CD8-positive, alpha-beta memory T cell (primary cell): ENCODE results near the gene SLF2. TPM values are rescaled to one million over a fixed set of nuclear protein-coding genes. Genes with fewer than 3 reads are reported as not detected.
"Not testable (repeated sequence)": the region's sequence is repeated elsewhere in the genome, so short reads cannot be mapped to it uniquely, and the experiment has no call there.

ENCODE experiments used
- CTCF ChIA-PET: fragments of 350-600 bp; sonication (Branson Sonifier 250); formaldehyde crosslinking; loops from one replicate; lab custom pipeline; 2021; ENCODE audit warnings: antibody characterized with exemption; lab: Charles Lee
- POLR2A ChIA-PET: fragments of 350-600 bp; sonication (Branson Sonifier 250); formaldehyde crosslinking; loops from one replicate; lab custom pipeline; 2021; ENCODE audit warnings: antibody characterized with exemption; lab: Charles Lee
- DNase-seq, 5 donors: peaks; one replicate each; pipeline versions ENCODE4 v3.0.0 to v3.0.0-alpha.2; 2020 to 2022; ENCODE audit warnings: mixed read lengths in 1 of 5
- H3K27ac ChIP-seq: one replicate; pipeline ENCODE4 v1.7.0; 2013; ENCODE audit warnings: low read depth, mild to moderate bottlenecking, low read length, moderate library complexity
- H3K27me3 ChIP-seq: 2 replicates; pipeline ENCODE4 v1.7.0; 2013; ENCODE audit warnings: low read length, mild to moderate bottlenecking; ENCODE audit not compliant: insufficient read depth, poor library complexity, severe bottlenecking
- H3K36me3 ChIP-seq: 2 replicates; pipeline ENCODE4 v1.7.0; 2013; ENCODE audit warnings: mild to moderate bottlenecking, low read length, moderate library complexity; ENCODE audit not compliant: insufficient read depth
- H3K4me1 ChIP-seq: 2 replicates; pipeline ENCODE4 v1.7.0; 2013; ENCODE audit warnings: mild to moderate bottlenecking, low read length, moderate library complexity; ENCODE audit not compliant: insufficient read depth
- H3K4me3 ChIP-seq: 2 replicates; pipeline ENCODE4 v1.7.0; 2013; ENCODE audit warnings: mild to moderate bottlenecking, low read length
- H3K9me3 ChIP-seq: 2 replicates; pipeline ENCODE4 v1.7.0; 2013; ENCODE audit warnings: mild to moderate bottlenecking, low read length
- H3K27ac Mint-ChIP-seq, 8 donors: one replicate each; pipeline ENCODE4 v1.8.0; 2020 to 2021; ENCODE audit warnings: mixed read lengths in 8 of 8, mild to moderate bottlenecking in 6 of 8, inconsistent platforms in 3 of 8, moderate library complexity in 3 of 8
- H3K27me3 Mint-ChIP-seq, 2 donors: one replicate each; pipeline ENCODE4 v1.8.0; 2020 to 2021; ENCODE audit warnings: mixed read lengths in 2 of 2, mild to moderate bottlenecking in 1 of 2, moderate library complexity in 1 of 2
- H3K36me3 Mint-ChIP-seq, 3 donors: one replicate each; pipeline ENCODE4 v1.8.0; 2020 to 2021; ENCODE audit warnings: mixed read lengths in 3 of 3, inconsistent platforms in 1 of 3, mild to moderate bottlenecking in 1 of 3
- H3K4me1 Mint-ChIP-seq, 3 donors: one replicate each; pipeline ENCODE4 v1.8.0; 2020 to 2021; ENCODE audit warnings: mixed read lengths in 3 of 3, inconsistent platforms in 1 of 3, mild to moderate bottlenecking in 1 of 3
- H3K4me3 Mint-ChIP-seq, 7 donors: one replicate each; pipeline ENCODE4 v1.8.0; 2020 to 2021; ENCODE audit warnings: mixed read lengths in 7 of 7, mild to moderate bottlenecking in 6 of 7, moderate library complexity in 4 of 7, inconsistent platforms in 2 of 7
- H3K9me3 Mint-ChIP-seq, 5 donors: one replicate each; pipeline ENCODE4 v1.8.0; 2020 to 2022; ENCODE audit warnings: mixed read lengths in 5 of 5, mild to moderate bottlenecking in 3 of 5, moderate library complexity in 2 of 5, inconsistent platforms in 1 of 5
- polyA plus RNA-seq: library from polyadenylated mRNA; unstranded; fragments of 300-500 nt; fragmentation: Illumina TruSeq; gene quantifications from one replicate; pipeline ENCODE4 v1.2.3, GENCODE V29; 2021
- total RNA-seq, 2 experiments: library from RNA; stranded (reverse); gene quantifications; one replicate each; pipeline ENCODE4 v1.2.3, GENCODE V29; 2021

The SLF2 gene
- total and polyA plus RNA-seq, 3 experiments from 2014 or later = 13.9 to 36.1 (median 35.4) TPM

- POLR2A ChIA-PET = no interaction called here
- Mint-ChIP-seq H3K4me1 (no peaks in the 10 kb centered on the region), H3K27me3 (peaks cover 8% of the 10 kb centered on the region in 2 donors), H3K4me3 (no peak overlapping the region), H3K27ac (peak overlapping the region in 1 of 8 donors; percentile 74), H3K9me3 (no peaks in the 10 kb centered on the region), H3K36me3 (no peaks in the 10 kb centered on the region)
- Histone ChIP-seq H3K27me3 (no peaks in the 10 kb centered on the region), H3K27ac (no peak overlapping the region), H3K9me3 (no peaks in the 10 kb centered on the region), H3K4me1 (no peaks in the 10 kb centered on the region), H3K36me3 (no peaks in the 10 kb centered on the region), H3K4me3 (no peak overlapping the region)
- DNase-seq = no peak
- CTCF ChIA-PET = no interaction called here
These were observed 30.0 kb upstream of the SLF2 start for GRCh38 chr10:100882671-100883311.

GRCh38 chr10:100883312-100883821, 29.4 kb upstream of the SLF2 start:
- Mint-ChIP-seq H3K4me3 (no peak overlapping the region), H3K27me3 (peaks cover 3% of the 10 kb centered on the region in 2 donors), H3K27ac (no peak overlapping the region), H3K4me1 (no peaks in the 10 kb centered on the region), H3K36me3 (no peaks in the 10 kb centered on the region), H3K9me3 (no peaks in the 10 kb centered on the region)
- no peaks in the 10 kb centered on the region for H3K4me1 ChIP-seq
- no peak overlapping the region for H3K27ac ChIP-seq
- H3K27me3 ChIP-seq = no peaks in the 10 kb centered on the region
- H3K4me3 ChIP-seq = no peak overlapping the region
- no peaks in the 10 kb centered on the region for H3K9me3 ChIP-seq
- POLR2A ChIA-PET = no interaction called here
- DNase-seq = no peak
- CTCF ChIA-PET = no interaction called here
- no peaks in the 10 kb centered on the region for H3K36me3 ChIP-seq

- POLR2A ChIA-PET, H3K4me1 ChIP-seq, H3K9me3 Mint-ChIP-seq, DNase-seq, H3K27me3 ChIP-seq, H3K4me1 Mint-ChIP-seq, H3K36me3 Mint-ChIP-seq, H3K4me3 ChIP-seq, H3K27ac ChIP-seq, H3K36me3 ChIP-seq, CTCF ChIA-PET, H3K4me3 Mint-ChIP-seq, H3K9me3 ChIP-seq: not testable (repeated sequence)
- H3K27ac Mint-ChIP-seq = peak overlapping the region in 1 of 8 donors; percentile 28
- H3K27me3 Mint-ChIP-seq = peaks cover 14 to 20% of the 10 kb centered on the region in 2 donors
These were observed 27.2 kb upstream of the SLF2 start for GRCh38 chr10:100885611-100886010.

GRCh38 chr10:100886091-100886490, 26.7 kb upstream of the SLF2 start:
- ChIA-PET CTCF (no interaction called here), POLR2A (no interaction called here)
- no peak overlapping the region for H3K4me3 Mint-ChIP-seq
- H3K36me3 Mint-ChIP-seq = no peaks in the 10 kb centered on the region
- H3K9me3 Mint-ChIP-seq = no peaks in the 10 kb centered on the region
- Histone ChIP-seq H3K27me3 (no peaks in the 10 kb centered on the region), H3K36me3 (no peaks in the 10 kb centered on the region), H3K4me3 (no peak overlapping the region), H3K9me3 (no peaks in the 10 kb centered on the region), H3K4me1 (no peaks in the 10 kb centered on the region), H3K27ac (no peak overlapping the region)
- peaks cover 17 to 25% of the 10 kb centered on the region in 2 donors for H3K27me3 Mint-ChIP-seq
- no peaks in the 10 kb centered on the region for H3K4me1 Mint-ChIP-seq
- DNase-seq = no peak
- H3K27ac Mint-ChIP-seq = no peak overlapping the region

- H3K36me3 Mint-ChIP-seq = no peaks in the 10 kb centered on the region
- H3K9me3 ChIP-seq = no peaks in the 10 kb centered on the region
- peak overlapping the region in 1 of 8 donors; percentile 22 for H3K27ac Mint-ChIP-seq
- no peak overlapping the region for H3K4me3 Mint-ChIP-seq
- POLR2A ChIA-PET = interaction anchor here (0.6 kb wide), 1 partner anchor 323 kb away, joined by 5 read pairs; no protein-coding TSS in a partner anchor
- CTCF ChIA-PET = no interaction called here
- H3K27ac ChIP-seq = no peak overlapping the region
- DNase-seq = no peak
- H3K27me3 Mint-ChIP-seq = peaks cover 18 to 29% of the 10 kb centered on the region in 2 donors
- H3K4me1 Mint-ChIP-seq = no peaks in the 10 kb centered on the region
- no peaks in the 10 kb centered on the region for H3K4me1 ChIP-seq
- H3K27me3 ChIP-seq = no peaks in the 10 kb centered on the region
- no peaks in the 10 kb centered on the region for H3K36me3 ChIP-seq
- no peak overlapping the region for H3K4me3 ChIP-seq
- no peaks in the 10 kb centered on the region for H3K9me3 Mint-ChIP-seq
These were observed 26.2 kb upstream of the SLF2 start for GRCh38 chr10:100886521-100886920.

GRCh38 chr10:100886963-100887362, 25.8 kb upstream of the SLF2 start:
- H3K27ac ChIP-seq = no peak overlapping the region
- Mint-ChIP-seq H3K9me3 (no peaks in the 10 kb centered on the region), H3K27ac (peak overlapping the region in 1 of 8 donors; percentile 22), H3K4me3 (no peak overlapping the region), H3K27me3 (peaks cover 18 to 32% of the 10 kb centered on the region in 2 donors), H3K4me1 (no peaks in the 10 kb centered on the region), H3K36me3 (no peaks in the 10 kb centered on the region)
- H3K9me3 ChIP-seq = no peaks in the 10 kb centered on the region
- ChIA-PET POLR2A (interaction anchor here (0.6 kb wide), 1 partner anchor 324 kb away, joined by 5 read pairs; no protein-coding TSS in a partner anchor), CTCF (interaction anchor here (2.6 kb wide), 1 partner anchor 9 kb away, joined by 7 read pairs; no protein-coding TSS in a partner anchor)
- H3K4me1 ChIP-seq = no peaks in the 10 kb centered on the region
- DNase-seq = no peak
- H3K27me3 ChIP-seq = no peaks in the 10 kb centered on the region
- H3K4me3 ChIP-seq = no peak overlapping the region
- H3K36me3 ChIP-seq = no peaks in the 10 kb centered on the region

- no peaks in the 10 kb centered on the region for H3K4me1 Mint-ChIP-seq
- no peak overlapping the region for H3K4me3 Mint-ChIP-seq
- ChIA-PET POLR2A (no interaction called here), CTCF (interaction anchor here (1.4 to 2.6 kb wide), 3 partner anchors 9 to 254 kb away, joined by 3 to 7 read pairs (median 4); no protein-coding TSS in a partner anchor)
- no peak for DNase-seq
- Histone ChIP-seq H3K27ac (no peak overlapping the region), H3K27me3 (no peaks in the 10 kb centered on the region), H3K36me3 (no peaks in the 10 kb centered on the region), H3K9me3 (no peaks in the 10 kb centered on the region), H3K4me3 (no peak overlapping the region), H3K4me1 (no peaks in the 10 kb centered on the region)
- H3K9me3 Mint-ChIP-seq = no peaks in the 10 kb centered on the region
- H3K27me3 Mint-ChIP-seq = peaks cover 22 to 38% of the 10 kb centered on the region in 2 donors
- no peaks in the 10 kb centered on the region for H3K36me3 Mint-ChIP-seq
- H3K27ac Mint-ChIP-seq = no peak overlapping the region
These were observed 24.9 kb upstream of the SLF2 start for GRCh38 chr10:100887761-100888296.

GRCh38 chr10:100888957-100889356, 23.8 kb upstream of the SLF2 start:
- Histone ChIP-seq H3K36me3 (no peaks in the 10 kb centered on the region), H3K4me3 (no peak overlapping the region), H3K27ac (no peak overlapping the region), H3K4me1 (no peaks in the 10 kb centered on the region), H3K9me3 (no peaks in the 10 kb centered on the region), H3K27me3 (no peaks in the 10 kb centered on the region)
- Mint-ChIP-seq H3K4me3 (no peak overlapping the region), H3K36me3 (no peaks in the 10 kb centered on the region), H3K9me3 (no peaks in the 10 kb centered on the region), H3K27ac (peak overlapping the region in 1 of 8 donors; percentile 58), H3K27me3 (peaks cover 22 to 43% of the 10 kb centered on the region in 2 donors), H3K4me1 (no peaks in the 10 kb centered on the region)
- DNase-seq = no peak
- ChIA-PET POLR2A (no interaction called here), CTCF (interaction anchor here (1.4 to 2.6 kb wide), 3 partner anchors 10 to 253 kb away, joined by 3 to 7 read pairs (median 4); no protein-coding TSS in a partner anchor)
